Activated naive CD8-positive, alpha-beta T cell treated with anti-CD3 and anti-CD28 coated beads, Interleukin-2, amount 10 ng/mL, durations not matched to agents 7 days and 5 days (primary cell): ENCODE measurements around the gene PTPRC. TPM values are rescaled to one million over a fixed set of nuclear protein-coding genes. Genes with fewer than 3 reads are reported as not detected.

Experiments
- ATAC-seq: fragments of 150-1000 bp; cut with Tn5 transposase; one replicate; pipeline ENCODE4 v1.10.0; 2021; ENCODE audit warnings: low read depth, moderate library complexity
- POLR2A ChIA-PET: fragments of 350-600 bp; sonication (Branson Sonifier 250); formaldehyde crosslinking; loops from one replicate; lab custom pipeline; 2021; ENCODE audit warnings: antibody characterized with exemption; lab: Charles Lee
- DNase-seq: peaks from one replicate; pipeline ENCODE4 v3.0.0; 2021
- H3K27ac Mint-ChIP-seq: one replicate; pipeline ENCODE4 v1.8.0; 2022; ENCODE audit warnings: mild to moderate bottlenecking, mixed read lengths
- H3K27me3 Mint-ChIP-seq: one replicate; pipeline ENCODE4 v1.8.0; 2022; ENCODE audit warnings: mild to moderate bottlenecking, moderate library complexity, mixed read lengths
- H3K36me3 Mint-ChIP-seq: one replicate; pipeline ENCODE4 v1.8.0; 2021; ENCODE audit warnings: mild to moderate bottlenecking, mixed read lengths
- H3K4me1 Mint-ChIP-seq: one replicate; pipeline ENCODE4 v1.8.0; 2021; ENCODE audit warnings: mixed read lengths
- H3K4me3 Mint-ChIP-seq: one replicate; pipeline ENCODE4 v1.8.0; 2022; ENCODE audit warnings: mild to moderate bottlenecking, moderate library complexity, mixed read lengths
- H3K9me3 Mint-ChIP-seq: one replicate; pipeline ENCODE4 v1.8.0; 2021; ENCODE audit warnings: mixed read lengths
- total RNA-seq, 2 experiments: library from RNA; stranded (reverse); gene quantifications; one replicate each; pipeline ENCODE4 v1.2.3, GENCODE V29; 2021

PTPRC gene
- total RNA-seq, 2 experiments from 2014 or later: 828 to 854 TPM

- Mint-ChIP-seq H3K27ac (peak overlapping the region; percentile 94), H3K36me3 (peaks cover 35% of the 10 kb centered on the region), H3K4me1 (peaks cover 46% of the 10 kb centered on the region), H3K9me3 (no peaks in the 10 kb centered on the region), H3K4me3 (peak overlapping the region; percentile 98), H3K27me3 (no peaks in the 10 kb centered on the region)
- ATAC-seq (no peak), DNase-seq (no peak)
- POLR2A ChIA-PET: interaction anchor here (0.7 to 8.2 kb wide), 10 partner anchors 10 to 117 kb away, joined by 3 to 145 read pairs (median 20); no protein-coding TSS in a partner anchor
These were observed 1.3 kb downstream of the PTPRC start for GRCh38 chr1:198640174-198640573.

- Mint-ChIP-seq H3K27ac (peak overlapping the region; percentile 98), H3K4me1 (peaks cover 42% of the 10 kb centered on the region), H3K4me3 (peak overlapping the region; percentile 98), H3K9me3 (no peaks in the 10 kb centered on the region), H3K27me3 (no peaks in the 10 kb centered on the region), H3K36me3 (peaks cover 41% of the 10 kb centered on the region)
- DNase-seq: no peak
- POLR2A ChIA-PET: interaction anchor here (1.1 to 1.7 kb wide), 3 partner anchors 15 to 38 kb away, joined by 4 to 8 read pairs (median 4); no protein-coding TSS in a partner anchor
- peak; percentile 71 for ATAC-seq
These were observed 2.7 kb downstream of the PTPRC start for GRCh38 chr1:198641501-198641900.

GRCh38 chr1:198641966-198642668 lies 3.3 kb downstream of the PTPRC start:
- peak overlapping the region; percentile 98 for H3K27ac Mint-ChIP-seq
- peaks cover 47% of the 10 kb centered on the region for H3K36me3 Mint-ChIP-seq
- no peaks in the 10 kb centered on the region for H3K9me3 Mint-ChIP-seq
- peaks cover 43% of the 10 kb centered on the region for H3K4me1 Mint-ChIP-seq
- H3K4me3 Mint-ChIP-seq: peak overlapping the region; percentile 98
- DNase-seq (no peak), ATAC-seq (peak; percentile 16)
- H3K27me3 Mint-ChIP-seq: no peaks in the 10 kb centered on the region
- POLR2A ChIA-PET: interaction anchor here (0.9 to 1.7 kb wide), 6 partner anchors 9 to 41 kb away, joined by 3 to 8 read pairs (median 4); no protein-coding TSS in a partner anchor

GRCh38 chr1:198642983-198643382 lies 4.1 kb downstream of the PTPRC start:
- Mint-ChIP-seq H3K9me3 (no peaks in the 10 kb centered on the region), H3K36me3 (peaks cover 49% of the 10 kb centered on the region), H3K27me3 (no peaks in the 10 kb centered on the region), H3K27ac (peak overlapping the region; percentile 98), H3K4me1 (peaks cover 41% of the 10 kb centered on the region), H3K4me3 (peak overlapping the region; percentile 98)
- DNase-seq: no peak
- ATAC-seq: no peak
- POLR2A ChIA-PET: interaction anchor here (0.9 to 1.7 kb wide), 5 partner anchors 8 to 41 kb away, joined by 3 to 8 read pairs (median 3); no protein-coding TSS in a partner anchor

- Mint-ChIP-seq H3K27ac (peak overlapping the region; percentile 98), H3K4me1 (peaks cover 44% of the 10 kb centered on the region), H3K36me3 (peaks cover 53% of the 10 kb centered on the region), H3K27me3 (no peaks in the 10 kb centered on the region), H3K9me3 (no peaks in the 10 kb centered on the region), H3K4me3 (peak overlapping the region; percentile 98)
- POLR2A ChIA-PET: interaction anchor here (0.6 to 9.2 kb wide), 2 partner anchors 37 to 89 kb away, joined by 3 to 116 read pairs; no protein-coding TSS in a partner anchor
- DNase-seq (no peak), ATAC-seq (no peak)
These were observed 5.0 kb downstream of the PTPRC start for GRCh38 chr1:198643808-198644207.

- POLR2A ChIA-PET: interaction anchor here (1.0 to 9.2 kb wide), 6 partner anchors 10 to 34 kb away, joined by 3 to 116 read pairs (median 6); no protein-coding TSS in a partner anchor
- ATAC-seq (peak; percentile 19), DNase-seq (no peak)
- Mint-ChIP-seq H3K4me1 (peaks cover 70% of the 10 kb centered on the region), H3K4me3 (peak overlapping the region; percentile 78), H3K27me3 (no peaks in the 10 kb centered on the region), H3K27ac (peak overlapping the region; percentile 89), H3K36me3 (peaks cover 55% of the 10 kb centered on the region), H3K9me3 (no peaks in the 10 kb centered on the region)
These were observed 8.2 kb downstream of the PTPRC start for GRCh38 chr1:198647055-198647454.

- Mint-ChIP-seq H3K27me3 (no peaks in the 10 kb centered on the region), H3K4me1 (peaks cover 65% of the 10 kb centered on the region), H3K27ac (peak overlapping the region; percentile 79), H3K36me3 (peaks cover 46% of the 10 kb centered on the region), H3K4me3 (peak overlapping the region; percentile 71), H3K9me3 (no peaks in the 10 kb centered on the region)
- no peak for ATAC-seq
- no peak for DNase-seq
- POLR2A ChIA-PET: interaction anchor here (0.6 to 9.2 kb wide), 6 partner anchors 8 to 32 kb away, joined by 3 to 116 read pairs (median 6); partner anchors contain the start of gene PTPRC
These were observed 9.8 kb downstream of the PTPRC start for GRCh38 chr1:198648592-198648991.

GRCh38 chr1:198649232-198649967 lies 10.6 kb downstream of the PTPRC start:
- Mint-ChIP-seq H3K4me3 (peak overlapping the region; percentile 71), H3K27me3 (no peaks in the 10 kb centered on the region), H3K27ac (peak overlapping the region; percentile 79), H3K36me3 (peaks cover 42% of the 10 kb centered on the region), H3K4me1 (peaks cover 66% of the 10 kb centered on the region), H3K9me3 (no peaks in the 10 kb centered on the region)
- no peak for ATAC-seq
- DNase-seq: no peak
- POLR2A ChIA-PET: interaction anchor here (0.9 to 9.2 kb wide), 13 partner anchors 10 to 111 kb away, joined by 3 to 116 read pairs (median 8); partner anchors contain the start of gene PTPRC

GRCh38 chr1:198649968-198650338 lies 11.1 kb downstream of the PTPRC start:
- POLR2A ChIA-PET: interaction anchor here (0.9 to 9.2 kb wide), 15 partner anchors 10 to 127 kb away, joined by 3 to 116 read pairs (median 8); partner anchors contain the start of gene PTPRC
- no peaks in the 10 kb centered on the region for H3K9me3 Mint-ChIP-seq
- H3K36me3 Mint-ChIP-seq: peaks cover 40% of the 10 kb centered on the region
- peaks cover 63% of the 10 kb centered on the region for H3K4me1 Mint-ChIP-seq
- DNase-seq (no peak), ATAC-seq (peak; percentile 55)
- no peaks in the 10 kb centered on the region for H3K27me3 Mint-ChIP-seq
- peak overlapping the region; percentile 79 for H3K27ac Mint-ChIP-seq
- H3K4me3 Mint-ChIP-seq: peak overlapping the region; percentile 71

- H3K27ac Mint-ChIP-seq: peak overlapping the region; percentile 79
- peaks cover 40% of the 10 kb centered on the region for H3K36me3 Mint-ChIP-seq
- peaks cover 61% of the 10 kb centered on the region for H3K4me1 Mint-ChIP-seq
- no peak for ATAC-seq
- DNase-seq: no peak
- H3K9me3 Mint-ChIP-seq: no peaks in the 10 kb centered on the region
- no peaks in the 10 kb centered on the region for H3K27me3 Mint-ChIP-seq
- POLR2A ChIA-PET: interaction anchor here (0.9 to 9.2 kb wide), 15 partner anchors 9 to 127 kb away, joined by 3 to 116 read pairs (median 8); partner anchors contain the start of gene PTPRC
- peak overlapping the region; percentile 71 for H3K4me3 Mint-ChIP-seq
These were observed 11.7 kb downstream of the PTPRC start for GRCh38 chr1:198650506-198650905.

- Mint-ChIP-seq H3K4me3 (peak overlapping the region; percentile 84), H3K27me3 (no peaks in the 10 kb centered on the region), H3K27ac (peak overlapping the region; percentile 87), H3K9me3 (no peaks in the 10 kb centered on the region), H3K4me1 (peaks cover 65% of the 10 kb centered on the region), H3K36me3 (peaks cover 39% of the 10 kb centered on the region)
- no peak for DNase-seq
- POLR2A ChIA-PET: interaction anchor here (0.5 to 9.2 kb wide), 9 partner anchors 8 to 127 kb away, joined by 3 to 116 read pairs (median 5); partner anchors contain the start of gene PTPRC
- peak; percentile 22 for ATAC-seq
These were observed 13.0 kb downstream of the PTPRC start for GRCh38 chr1:198651650-198652400.

- Mint-ChIP-seq H3K9me3 (no peaks in the 10 kb centered on the region), H3K36me3 (peaks cover 41% of the 10 kb centered on the region), H3K27ac (peak overlapping the region; percentile 54), H3K4me1 (peaks cover 65% of the 10 kb centered on the region), H3K27me3 (no peaks in the 10 kb centered on the region), H3K4me3 (peak overlapping the region; percentile 57)
- ATAC-seq (no peak), DNase-seq (no peak)
- POLR2A ChIA-PET: no interaction called here
These were observed 15.1 kb downstream of the PTPRC start for GRCh38 chr1:198653808-198654413.
